ENCODE measurements around the gene PAX4. TPM values are rescaled to one million over a fixed set of nuclear protein-coding genes. Genes with fewer than 3 reads are reported as not detected.
"Not testable (repeated sequence)": the region's sequence is repeated elsewhere in the genome, so short reads cannot be mapped to it uniquely, and the experiment has no call there.

PAX4 gene
- total and polyA plus RNA-seq, 8 donors: 0.09 to 0.42 (median 0.21) TPM; not detected in 5

- 76 to 79% methylated on average over 3 of the region's 3 CpGs for WGBS, 2 donors
- Histone ChIP-seq H3K27ac (no peak overlapping the region), H3K4me1 (no peaks in the 10 kb centered on the region), H3K4me3 (no peak overlapping the region), H3K36me3 (no peaks in the 10 kb centered on the region), H3K9me3 (no peaks in the 10 kb centered on the region), H3K27me3 (no peaks in the 10 kb centered on the region)
- no peak for TF ChIP-seq CTCF (IDR thresholded peaks at IDR 0.05)
- intact Hi-C loops (cut with DNase I): no loop called here
- ATAC-seq (no peak), DNase-seq (no peak), FAIRE-seq (no peak)
Measured at GRCh38 chr7:127571741-127572505, 46.0 kb downstream of the PAX4 start.

GRCh38 chr7:127568034-127568433 is 49.9 kb downstream of the PAX4 start:
- H3K9me3 ChIP-seq; H3K27me3 ChIP-seq; ATAC-seq; FAIRE-seq; DNase-seq; intact Hi-C loops (cut with DNase I); H3K27ac ChIP-seq; H3K4me3 ChIP-seq; H3K4me1 ChIP-seq; H3K36me3 ChIP-seq: not testable (repeated sequence)
- no CpG with 5 or more reads among the region's 3 CpGs for WGBS, 2 donors

- 82 to 90% methylated on average over 3 of the region's 3 CpGs for WGBS, 2 donors
- ATAC-seq (no peak), FAIRE-seq (no peak), DNase-seq (no peak)
- H3K27me3 ChIP-seq: no peaks in the 10 kb centered on the region
- H3K9me3 ChIP-seq: no peaks in the 10 kb centered on the region
- no peak for TF ChIP-seq CTCF (IDR thresholded peaks at IDR 0.05)
- no peak overlapping the region for H3K27ac ChIP-seq
- no peaks in the 10 kb centered on the region for H3K36me3 ChIP-seq
- intact Hi-C loops (cut with DNase I): no loop called here
- no peak overlapping the region for H3K4me3 ChIP-seq
- H3K4me1 ChIP-seq: no peaks in the 10 kb centered on the region
Measured at GRCh38 chr7:127566242-127566641, 51.7 kb downstream of the PAX4 start.

Other genes starting within 250 kb of the PAX4 start
- gene ZNF800, start 225.4 kb downstream of the PAX4 start, total RNA-seq: 10 to 100 TPM; 12.4 to 19.7 (median 14.1) TPM
- gene ZNF800, start 225.4 kb downstream of the PAX4 start, polyA plus RNA-seq: 1 to 10 TPM; 6.0 to 8.3 TPM
- gene GCC1, start 32.5 kb downstream of the PAX4 start, total RNA-seq: 10 to 100 TPM in 1 of 6 donors, 1 to 10 TPM in 5; 6.5 to 12.2 (median 7.0) TPM
- gene GCC1, start 32.5 kb downstream of the PAX4 start, polyA plus RNA-seq: 1 to 10 TPM; 4.3 to 4.6 TPM
- 10 to 100 TPM; 71.0 to 86.4 (median 76.8) TPM for gene ARF5, start 29.7 kb downstream of the PAX4 start, total RNA-seq
- 100 to 1,000 TPM; 160 to 207 TPM for gene ARF5, start 29.7 kb downstream of the PAX4 start, polyA plus RNA-seq
- under 1 TPM in 3 of 6 donors, not detected in 3; 0.37 to 0.49 (median 0.41) TPM for gene FSCN3, start 24.4 kb downstream of the PAX4 start, total RNA-seq
- gene FSCN3, start 24.4 kb downstream of the PAX4 start, polyA plus RNA-seq: under 1 TPM; 0.89 to 0.95 TPM
- gene SND1, start 34.1 kb upstream of the PAX4 start, total RNA-seq: 100 to 1,000 TPM; 206 to 308 (median 258) TPM
- gene SND1, start 34.1 kb upstream of the PAX4 start, polyA plus RNA-seq: 100 to 1,000 TPM in 1 of 2 donors, 10 to 100 TPM in 1; 84.1 to 132 TPM

Data from pancreas (tissue), 10 donors.